Measurements from ENCODE around the gene SLC27A3. TPM values are rescaled to one million over a fixed set of nuclear protein-coding genes. Genes with fewer than 3 reads are reported as not detected.

Gene SLC27A3
- total and polyA plus RNA-seq, 10 of the 15 experiments (the other 5 are each of a cell fraction or from before 2014, with no cell fraction given), result 2.6 to 18.1 (median 8.3) TPM

GRCh38 chr1:153770797-153771196 lies 4.4 kb upstream of the SLC27A3 start:
- TF ChIP-seq CREM (IDR thresholded peaks at IDR 0.05; ENCODE audit: low read depth) (no peak), TCF12 (IDR thresholded peaks at IDR 0.05; ENCODE audit: low read depth, low read length) (no peak), CHD4 (IDR thresholded peaks at IDR 0.05) (no peak), ZNF24 (IDR thresholded peaks at IDR 0.05) (no peak), ASH2L (IDR thresholded peaks at IDR 0.05; ENCODE audit: borderline replicate concordance, low read depth) (no peak), TBL1XR1 (IDR thresholded peaks at IDR 0.05; ENCODE audit: low read depth, low read length) (no peak), ELK1 (IDR thresholded peaks at IDR 0.05; ENCODE audit: low read depth, low read length) (no peak), RELB (IDR thresholded peaks at IDR 0.05; ENCODE audit: low read depth) (no peak), CHD2 (IDR thresholded peaks at IDR 0.05; ENCODE audit: borderline replicate concordance, low read depth, low read length) (no peak), SMAD5 (IDR thresholded peaks at IDR 0.05; ENCODE audit: low read depth) (no peak), ATF2 (IDR thresholded peaks at IDR 0.05; ENCODE audit: low read length) (no peak), ZNF384 (IDR thresholded peaks at IDR 0.05; ENCODE audit: borderline replicate concordance, low read depth, low read length) (no peak), ZNF207 (IDR thresholded peaks at IDR 0.05; ENCODE audit: borderline replicate concordance) (no peak), NFYB (IDR thresholded peaks at IDR 0.05; ENCODE audit: insufficient read depth, low read depth, low read length) (no peak), NFXL1 (IDR thresholded peaks at IDR 0.05; ENCODE audit: borderline replicate concordance) (no peak)
- TF ChIP-seq, protein P1, sequence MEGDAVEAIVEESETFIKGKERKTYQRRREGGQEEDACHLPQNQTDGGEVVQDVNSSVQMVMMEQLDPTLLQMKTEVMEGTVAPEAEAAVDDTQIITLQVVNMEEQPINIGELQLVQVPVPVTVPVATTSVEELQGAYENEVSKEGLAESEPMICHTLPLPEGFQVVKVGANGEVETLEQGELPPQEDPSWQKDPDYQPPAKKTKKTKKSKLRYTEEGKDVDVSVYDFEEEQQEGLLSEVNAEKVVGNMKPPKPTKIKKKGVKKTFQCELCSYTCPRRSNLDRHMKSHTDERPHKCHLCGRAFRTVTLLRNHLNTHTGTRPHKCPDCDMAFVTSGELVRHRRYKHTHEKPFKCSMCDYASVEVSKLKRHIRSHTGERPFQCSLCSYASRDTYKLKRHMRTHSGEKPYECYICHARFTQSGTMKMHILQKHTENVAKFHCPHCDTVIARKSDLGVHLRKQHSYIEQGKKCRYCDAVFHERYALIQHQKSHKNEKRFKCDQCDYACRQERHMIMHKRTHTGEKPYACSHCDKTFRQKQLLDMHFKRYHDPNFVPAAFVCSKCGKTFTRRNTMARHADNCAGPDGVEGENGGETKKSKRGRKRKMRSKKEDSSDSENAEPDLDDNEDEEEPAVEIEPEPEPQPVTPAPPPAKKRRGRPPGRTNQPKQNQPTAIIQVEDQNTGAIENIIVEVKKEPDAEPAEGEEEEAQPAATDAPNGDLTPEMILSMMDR (IDR thresholded peaks at IDR 0.05 in 2 of 3, conservative IDR thresholded peaks at IDR 0.05 in 1 of 3; ENCODE audit: control insufficient read depth in 2 of 3, extremely low read depth in 1 of 3, insufficient read depth in 1 of 3, low read depth in 3 of 3, low read length in 3 of 3), result no peak
- ATAC-seq (no peak), FAIRE-seq (no peak), DNase-seq (ENCODE audit: low read depth, low spot score) (no peak)
- Histone ChIP-seq H3K9me3 (replicated peaks; ENCODE audit: control insufficient read depth, insufficient read depth, low read length) (no peaks in the 10 kb centered on the region), H3K4me2 (ENCODE audit: control insufficient read depth, insufficient read depth) (no peak overlapping the region), H3K27ac (ENCODE audit: control insufficient read depth, insufficient read depth) (no peak overlapping the region), H4K20me1 (ENCODE audit: control insufficient read depth, insufficient read depth) (no peaks in the 10 kb centered on the region), H3K4me3 (no peak overlapping the region), H3K79me2 (ENCODE audit: control insufficient read depth, insufficient read depth, low read length) (no peaks in the 10 kb centered on the region), H3K36me3 (ENCODE audit: control insufficient read depth in 2 of 2, insufficient read depth in 2 of 2, low read length in 1 of 2) (peaks cover 33 to 35% of the 10 kb centered on the region in 2 experiments), H3K27me3 (replicated peaks in 1 of 2; ENCODE audit: control insufficient read depth in 2 of 2, insufficient read depth in 2 of 2, low read length in 1 of 2) (no peaks in the 10 kb centered on the region), H3K9ac (ENCODE audit: control insufficient read depth, insufficient read depth, low read length) (no peak overlapping the region), H3K4me1 (ENCODE audit: control insufficient read depth, insufficient read depth, low read length) (no peaks in the 10 kb centered on the region; the same call in 1 of the 2 replicates), H2AFZ (ENCODE audit: control insufficient read depth, low read depth, low read length) (no peak overlapping the region)
- ChIA-PET SMC1A (ENCODE audit: uncharacterized antibody, unreplicated experiment) (interaction anchor here (0.9 to 1.6 kb wide), 2 partner anchors 20 to 94 kb away, joined by 3 to 4 read pairs; no protein-coding TSS in a partner anchor), POLR2A (no interaction called here), CTCF (interaction anchor here (0.6 to 3.2 kb wide), 4 partner anchors 36 to 112 kb away, joined by 3 to 18 read pairs (median 4); partner anchors contain the start of gene NPR1), RAD21 (ENCODE audit: unreplicated experiment) (interaction anchor here (1.2 kb wide), 1 partner anchor 98 kb away, joined by 3 read pairs; no protein-coding TSS in a partner anchor)
- intact Hi-C loops (cut with micrococcal nuclease; ENCODE audit: unreplicated experiment) (no loop called here), in situ Hi-C loops (cut with MboI) (no loop called here)
- BruUV-seq (replicated peaks), result no TSS peak
- 53% methylated on average over 10 of the region's 11 CpGs for WGBS (ENCODE audit: insufficient coverage, insufficient replicate concordance, low lambda C conversion rate, missing lambda C conversion rate)

All from GM12878 (cell line).